Measurements from ENCODE around the gene FAU. TPM values are rescaled to one million over a fixed set of nuclear protein-coding genes. Genes with fewer than 3 reads are reported as not detected.

The FAU gene
- total and polyA plus RNA-seq, 9 of the 15 experiments (the other 6 are each of a cell fraction or from before 2014, with no cell fraction given) = 433 to 1,827 (median 942) TPM

GRCh38 chr11:65170058-65170534 is 48.2 kb upstream of the FAU start, which contains the start of gene SPDYC (continued):
- peak; percentile 45; the same call in 1 of the 2 replicates for TF ChIP-seq NKRF (IDR thresholded peaks at IDR 0.05; ENCODE audit: borderline replicate concordance)
- TF ChIP-seq NFATC3 (IDR thresholded peaks at IDR 0.05) = peak; percentile 70; the same call in 1 of the 2 replicates
- no peak for TF ChIP-seq RFX5 (IDR thresholded peaks at IDR 0.05; ENCODE audit: low read depth, low read length)
- TF ChIP-seq HES1 (IDR thresholded peaks at IDR 0.05; ENCODE audit: low read depth) = no peak
- peak; percentile 99 for TF ChIP-seq POLR2B (IDR thresholded peaks at IDR 0.05; ENCODE audit: low read depth, partially characterized antibody)
- TF ChIP-seq, protein P1, sequence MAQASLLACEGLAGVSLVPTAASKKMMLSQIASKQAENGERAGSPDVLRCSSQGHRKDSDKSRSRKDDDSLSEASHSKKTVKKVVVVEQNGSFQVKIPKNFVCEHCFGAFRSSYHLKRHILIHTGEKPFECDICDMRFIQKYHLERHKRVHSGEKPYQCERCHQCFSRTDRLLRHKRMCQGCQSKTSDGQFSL (CRISPR knock-in tag; IDR thresholded peaks at IDR 0.05) = peak; percentile 57; the same call in 1 of the 2 replicates
- TF ChIP-seq, protein P1 (tag; IDR thresholded peaks at IDR 0.05) = no peak
- peak; percentile 64; the same call in 1 of the 2 replicates for TF ChIP-seq KAT7 (CRISPR knock-in tag; IDR thresholded peaks at IDR 0.05; ENCODE audit: borderline replicate concordance)
- TF ChIP-seq TAF9B (IDR thresholded peaks at IDR 0.05; ENCODE audit: partially characterized antibody) = peak; percentile 87
- TF ChIP-seq ZEB2 (IDR thresholded peaks at IDR 0.05) = no peak
- no peak for TF ChIP-seq ELF4 (CRISPR knock-in tag; IDR thresholded peaks at IDR 0.05)
- TF ChIP-seq DACH1 (IDR thresholded peaks at IDR 0.05; ENCODE audit: partially characterized antibody) = peak; percentile 21
- TF ChIP-seq SP1 (CRISPR knock-in tag; IDR thresholded peaks at IDR 0.05) = peak; percentile 88
- no peak for TF ChIP-seq RAD21 (CRISPR knock-in tag; conservative IDR thresholded peaks at IDR 0.05 in 1 of 2, IDR thresholded peaks at IDR 0.05 in 1 of 2)
- TF ChIP-seq, protein P2, sequence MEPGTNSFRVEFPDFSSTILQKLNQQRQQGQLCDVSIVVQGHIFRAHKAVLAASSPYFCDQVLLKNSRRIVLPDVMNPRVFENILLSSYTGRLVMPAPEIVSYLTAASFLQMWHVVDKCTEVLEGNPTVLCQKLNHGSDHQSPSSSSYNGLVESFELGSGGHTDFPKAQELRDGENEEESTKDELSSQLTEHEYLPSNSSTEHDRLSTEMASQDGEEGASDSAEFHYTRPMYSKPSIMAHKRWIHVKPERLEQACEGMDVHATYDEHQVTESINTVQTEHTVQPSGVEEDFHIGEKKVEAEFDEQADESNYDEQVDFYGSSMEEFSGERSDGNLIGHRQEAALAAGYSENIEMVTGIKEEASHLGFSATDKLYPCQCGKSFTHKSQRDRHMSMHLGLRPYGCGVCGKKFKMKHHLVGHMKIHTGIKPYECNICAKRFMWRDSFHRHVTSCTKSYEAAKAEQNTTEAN (CRISPR knock-in tag; IDR thresholded peaks at IDR 0.05) = no peak
- TF ChIP-seq, protein P3, sequence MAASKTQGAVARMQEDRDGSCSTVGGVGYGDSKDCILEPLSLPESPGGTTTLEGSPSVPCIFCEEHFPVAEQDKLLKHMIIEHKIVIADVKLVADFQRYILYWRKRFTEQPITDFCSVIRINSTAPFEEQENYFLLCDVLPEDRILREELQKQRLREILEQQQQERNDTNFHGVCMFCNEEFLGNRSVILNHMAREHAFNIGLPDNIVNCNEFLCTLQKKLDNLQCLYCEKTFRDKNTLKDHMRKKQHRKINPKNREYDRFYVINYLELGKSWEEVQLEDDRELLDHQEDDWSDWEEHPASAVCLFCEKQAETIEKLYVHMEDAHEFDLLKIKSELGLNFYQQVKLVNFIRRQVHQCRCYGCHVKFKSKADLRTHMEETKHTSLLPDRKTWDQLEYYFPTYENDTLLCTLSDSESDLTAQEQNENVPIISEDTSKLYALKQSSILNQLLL (CRISPR knock-in tag; IDR thresholded peaks at IDR 0.05; ENCODE audit: borderline replicate concordance) = no peak
- TF ChIP-seq PCBP1 (IDR thresholded peaks at IDR 0.05; ENCODE audit: low read depth, low read length, poor library complexity, severe bottlenecking) = peak; percentile 47
- TF ChIP-seq CREBBP (IDR thresholded peaks at IDR 0.05; ENCODE audit: low read depth, low read length) = no peak
- TF ChIP-seq JUND (IDR thresholded peaks at IDR 0.05; ENCODE audit: borderline replicate concordance, low read depth, low read length) = no peak; the same call in 1 of the 2 replicates
- TF ChIP-seq JUND (tag; IDR thresholded peaks at IDR 0.05; ENCODE audit: borderline replicate concordance, low read depth, low read length) = peak; percentile 12; the same call in 1 of the 3 replicates
- no peak for TF ChIP-seq ZBED1 (IDR thresholded peaks at IDR 0.05)
- TF ChIP-seq ZNF263 (CRISPR knock-in tag; IDR thresholded peaks at IDR 0.05; ENCODE audit: borderline replicate concordance) = 0 out of 2 replicates have a peak, but pooled peaks have one; percentile 33
